Smooth muscle cell (in vitro differentiated cells): Measurements from ENCODE around the gene LRR1. TPM values are rescaled to one million over a fixed set of nuclear protein-coding genes. Genes with fewer than 3 reads are reported as not detected.

Source experiments
- DNase-seq: peaks from one replicate; lab custom pipeline; 2025; ENCODE audit not compliant: unreplicated experiment; lab: John Stamatoyannopoulos, UW
- H2AFZ ChIP-seq: fragments of 200-600 bp; sonication (generic); 2 replicates; pipeline ENCODE4 v1.6.0; 2016; ENCODE audit warnings: antibody characterized with exemption, low read depth, mild to moderate bottlenecking
- H3F3A ChIP-seq: fragments of 200-600 bp; sonication (generic); 2 replicates; pipeline ENCODE4 v1.6.0; 2017; ENCODE audit warnings: antibody characterized with exemption, low read depth
- H3K27ac ChIP-seq: fragments of 200-600 bp; sonication (generic); 2 replicates; pipeline ENCODE4 v1.5.1; 2016; ENCODE audit warnings: low read depth, mild to moderate bottlenecking
- H3K27me3 ChIP-seq: fragments of 200-600 bp; sonication (generic); 2 replicates; pipeline ENCODE4 v1.6.1; 2016; ENCODE audit warnings: low read depth, mild to moderate bottlenecking
- H3K36me3 ChIP-seq: fragments of 200-600 bp; sonication (generic); 2 replicates; pipeline ENCODE4 v1.5.1; 2016; ENCODE audit warnings: low read depth
- H3K4me1 ChIP-seq: fragments of 200-600 bp; sonication (generic); 2 replicates; pipeline ENCODE4 v1.5.1; 2016; ENCODE audit warnings: low read depth
- H3K4me2 ChIP-seq: fragments of 200-600 bp; sonication (generic); 2 replicates; pipeline ENCODE4 v1.6.0; 2016; ENCODE audit warnings: mild to moderate bottlenecking
- H3K4me3 ChIP-seq: fragments of 200-600 bp; sonication (generic); 2 replicates; pipeline ENCODE4 v1.5.1; 2016; ENCODE audit warnings: mild to moderate bottlenecking
- H3K79me2 ChIP-seq: fragments of 200-600 bp; sonication (generic); 2 replicates; pipeline ENCODE4 v1.6.0; 2016; ENCODE audit warnings: low read depth, mild to moderate bottlenecking
- H3K9ac ChIP-seq: fragments of 200-600 bp; sonication (generic); 2 replicates; pipeline ENCODE4 v1.6.0; 2016; ENCODE audit warnings: low read depth
- H3K9me3 ChIP-seq: fragments of 200-600 bp; sonication (generic); replicated peaks from 2 replicates; pipeline ENCODE4 v1.5.1; 2016; ENCODE audit warnings: low read depth
- H4K20me1 ChIP-seq: fragments of 200-600 bp; sonication (generic); 2 replicates; pipeline ENCODE4 v1.6.0; 2016; ENCODE audit warnings: low read depth
- WGBS: methylation state at CpG from one replicate; pipeline ENCODE4 v1.1.7; 2016; ENCODE audit warnings: low lambda C conversion rate; 5-methylcytosine and 5-hydroxymethylcytosine counted together
- polyA plus RNA-seq: library from polyadenylated mRNA; unstranded; fragments of >200 nt; fragmentation: Nextera tagmentation; extraction: Ambion mirVana; gene quantifications from 2 replicates; pipeline ENCODE4 v1.2.1, GENCODE V29; 2016
- total RNA-seq: library from RNA; depleted of rRNA; stranded (reverse); fragments of >200 nt; gene quantifications from 2 replicates; pipeline ENCODE4 v1.2.3, GENCODE V29; 2014
- TF ChIP-seq, protein P1 (sequence below): fragments of 200-600 bp; sonication (generic); IDR thresholded peaks from 2 replicates; pipeline ENCODE4 v1.5.1; 2017; ENCODE audit warnings: borderline replicate concordance, mild to moderate bottlenecking, antibody characterized with exemption; ENCODE audit not compliant: insufficient read depth, poor library complexity, severe bottlenecking

Gene LRR1
- total and polyA plus RNA-seq, 2 experiments from 2014 or later, result 14.7 to 18.7 TPM

GRCh38 chr14:49623941-49624839 is 25.4 kb downstream of the LRR1 start:
- no peak for DNase-seq
- Histone ChIP-seq H3K4me3 (no peak overlapping the region), H3F3A (peaks cover 11% of the 10 kb centered on the region), H3K9ac (no peak overlapping the region), H3K79me2 (peaks cover 60% of the 10 kb centered on the region), H2AFZ (no peak overlapping the region), H3K27ac (peak overlapping the region; percentile 15), H3K9me3 (no peaks in the 10 kb centered on the region), H3K27me3 (no peaks in the 10 kb centered on the region), H3K36me3 (peaks cover 5% of the 10 kb centered on the region), H4K20me1 (peaks cover 49% of the 10 kb centered on the region), H3K4me2 (peak overlapping the region; percentile 98), H3K4me1 (peaks cover 26% of the 10 kb centered on the region)
- TF ChIP-seq, protein P1, sequence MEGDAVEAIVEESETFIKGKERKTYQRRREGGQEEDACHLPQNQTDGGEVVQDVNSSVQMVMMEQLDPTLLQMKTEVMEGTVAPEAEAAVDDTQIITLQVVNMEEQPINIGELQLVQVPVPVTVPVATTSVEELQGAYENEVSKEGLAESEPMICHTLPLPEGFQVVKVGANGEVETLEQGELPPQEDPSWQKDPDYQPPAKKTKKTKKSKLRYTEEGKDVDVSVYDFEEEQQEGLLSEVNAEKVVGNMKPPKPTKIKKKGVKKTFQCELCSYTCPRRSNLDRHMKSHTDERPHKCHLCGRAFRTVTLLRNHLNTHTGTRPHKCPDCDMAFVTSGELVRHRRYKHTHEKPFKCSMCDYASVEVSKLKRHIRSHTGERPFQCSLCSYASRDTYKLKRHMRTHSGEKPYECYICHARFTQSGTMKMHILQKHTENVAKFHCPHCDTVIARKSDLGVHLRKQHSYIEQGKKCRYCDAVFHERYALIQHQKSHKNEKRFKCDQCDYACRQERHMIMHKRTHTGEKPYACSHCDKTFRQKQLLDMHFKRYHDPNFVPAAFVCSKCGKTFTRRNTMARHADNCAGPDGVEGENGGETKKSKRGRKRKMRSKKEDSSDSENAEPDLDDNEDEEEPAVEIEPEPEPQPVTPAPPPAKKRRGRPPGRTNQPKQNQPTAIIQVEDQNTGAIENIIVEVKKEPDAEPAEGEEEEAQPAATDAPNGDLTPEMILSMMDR, result no peak
- 83% methylated on average over 6 of the region's 6 CpGs for WGBS

DNA sequence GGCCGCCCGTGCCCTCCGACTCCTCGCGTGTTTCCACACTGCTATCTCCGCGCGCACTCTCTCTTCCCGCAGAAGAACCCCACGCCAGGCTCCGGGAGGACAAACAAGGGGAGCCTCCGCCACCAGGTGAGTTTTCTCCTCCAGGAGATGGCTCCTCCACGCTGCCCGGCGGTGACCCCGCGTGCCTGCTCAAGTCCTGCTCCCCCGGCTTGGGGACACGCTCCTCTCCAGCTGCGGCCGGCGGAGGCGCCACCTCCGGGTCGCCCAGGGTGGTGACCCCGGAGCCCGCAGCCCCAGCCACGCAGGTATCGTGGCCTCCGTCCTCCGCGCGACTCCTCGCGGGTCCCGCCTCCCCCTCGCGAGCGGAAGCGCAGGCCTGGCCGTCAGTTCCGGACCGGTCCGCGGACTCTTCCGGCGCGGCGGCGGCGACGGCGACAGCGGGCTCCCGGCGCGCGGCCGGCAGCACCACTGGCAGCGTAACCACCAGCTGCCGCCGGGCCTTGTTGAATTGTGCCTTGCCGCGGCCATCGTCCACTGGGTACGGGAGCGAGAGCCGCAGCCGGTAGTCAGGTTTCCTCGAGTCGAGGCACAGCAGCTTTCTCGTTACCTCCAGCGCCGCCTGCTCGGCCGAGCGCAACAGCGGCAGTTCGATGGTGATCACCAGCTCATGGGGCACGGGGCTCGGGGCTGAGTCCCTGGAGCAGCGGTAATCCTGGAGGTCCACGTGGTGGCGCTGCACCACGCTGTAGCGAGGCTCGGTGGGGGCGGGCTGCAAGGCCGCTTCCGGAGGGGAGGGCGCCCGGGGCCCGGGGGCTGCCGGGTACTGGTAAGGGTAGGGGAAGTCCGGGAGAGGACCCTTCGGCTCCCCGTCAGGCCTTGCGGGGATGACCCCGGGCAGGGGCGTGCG is 35.2 kb downstream of the LRR1 start:
- peak; percentile 82 for DNase-seq
- H3F3A ChIP-seq, result peaks cover 12% of the 10 kb centered on the region
- TF ChIP-seq, protein P1, result peak; percentile 85
- peak overlapping the region; percentile 100 for H3K27ac ChIP-seq
- peaks cover 29% of the 10 kb centered on the region for H4K20me1 ChIP-seq
- H2AFZ ChIP-seq, result peak overlapping the region; percentile 98
- H3K4me2 ChIP-seq, result peak overlapping the region; percentile 100
- peaks cover 72% of the 10 kb centered on the region for H3K79me2 ChIP-seq
- no peaks in the 10 kb centered on the region for H3K36me3 ChIP-seq
- peak overlapping the region; percentile 62 for H3K4me3 ChIP-seq
- peaks cover 9% of the 10 kb centered on the region for H3K4me1 ChIP-seq
- no peaks in the 10 kb centered on the region for H3K9me3 ChIP-seq
- H3K9ac ChIP-seq, result peak overlapping the region; percentile 97
- no peaks in the 10 kb centered on the region for H3K27me3 ChIP-seq
- 1% methylated on average over 94 of the region's 101 CpGs for WGBS

DNA sequence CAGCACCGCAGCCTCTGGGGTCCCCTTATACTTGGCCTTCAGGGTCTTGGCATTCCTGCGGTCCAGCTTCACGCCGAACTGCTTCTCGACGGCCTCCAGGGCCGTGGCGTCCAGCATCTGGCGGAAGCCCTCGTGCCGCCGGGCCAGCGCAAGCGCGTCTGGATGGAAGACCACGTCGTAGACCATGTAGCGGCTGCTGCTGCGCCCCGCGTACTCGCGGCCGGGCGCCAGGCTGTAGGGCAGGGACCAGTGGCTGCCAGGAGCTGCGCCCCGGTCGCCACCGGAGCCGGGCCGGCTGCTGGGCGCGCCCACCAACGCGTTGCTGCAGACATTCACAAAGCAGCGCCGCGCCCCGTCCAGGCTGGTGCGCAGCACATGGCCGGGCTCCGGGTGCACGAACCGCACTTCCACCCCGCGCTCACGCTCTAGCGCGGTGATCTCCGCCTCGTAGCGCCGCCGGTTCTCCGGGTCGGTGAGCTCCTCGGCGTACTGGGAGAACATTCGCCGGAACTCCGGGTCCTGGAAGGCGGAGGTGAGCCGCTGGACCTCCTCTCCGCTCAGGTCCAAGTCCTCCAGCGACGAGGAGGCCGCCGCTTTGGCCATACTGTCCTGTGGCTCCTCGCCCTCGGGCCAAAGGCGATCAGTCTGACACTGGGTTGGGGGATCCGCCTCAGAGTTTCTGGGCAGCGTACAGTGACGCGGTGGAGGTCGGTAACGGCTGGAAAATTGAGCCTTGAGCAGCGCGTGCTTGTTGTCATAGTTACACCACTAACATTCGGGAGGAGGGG is 36.0 kb downstream of the LRR1 start, which contains the start of gene DNAAF2:
TSS of gene DNAAF2 (minus strand) at position 698 of the 788 bp plus-strand sequence. CDS start at position 603, 95 bp downstream.
- DNase-seq, result peak; percentile 76
- Histone ChIP-seq H3K27ac (peak within 1 kb of the TSS; percentile 100), H3F3A (peaks cover 12% of the 10 kb centered on the region), H3K4me2 (peak within 1 kb of the TSS; percentile 100), H3K4me3 (peak within 1 kb of the TSS; percentile 62), H3K4me1 (peaks cover 9% of the 10 kb centered on the region), H4K20me1 (peaks cover 20% of the 10 kb centered on the region), H3K9ac (peak within 1 kb of the TSS; percentile 97), H3K36me3 (no peaks in the 10 kb centered on the region), H3K27me3 (no peaks in the 10 kb centered on the region), H3K79me2 (peaks cover 72% of the 10 kb centered on the region), H2AFZ (peak within 1 kb of the TSS; percentile 98), H3K9me3 (no peaks in the 10 kb centered on the region)
- TF ChIP-seq, protein P1, result no peak
- WGBS, result under 1% methylated on average over 79 of the region's 80 CpGs
